Measurements from ENCODE around the gene LRFN2.

DNA sequence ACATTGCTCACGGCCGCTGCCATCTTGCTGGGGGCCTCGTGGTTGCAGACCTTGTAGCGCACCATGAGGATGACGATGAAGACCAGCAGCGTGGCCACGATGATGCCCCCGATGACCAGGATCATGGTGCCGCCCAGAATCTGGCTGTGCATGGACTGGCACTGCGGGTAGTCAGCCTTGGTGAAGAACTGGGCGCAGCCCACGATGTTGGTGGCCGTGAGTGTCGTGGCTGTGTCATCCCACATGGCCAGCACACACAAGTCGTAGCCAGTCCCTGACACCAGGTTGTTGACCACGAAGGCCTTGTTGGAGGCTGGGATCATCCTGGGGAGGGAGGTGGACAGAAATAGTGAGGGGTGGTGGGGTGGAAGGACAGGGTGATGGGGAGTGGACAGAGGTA is 194.6 kb downstream of the LRFN2 start:
- TF ChIP-seq POLR2A (IDR thresholded peaks at IDR 0.05), result no peak
- TF ChIP-seq, protein P1, sequence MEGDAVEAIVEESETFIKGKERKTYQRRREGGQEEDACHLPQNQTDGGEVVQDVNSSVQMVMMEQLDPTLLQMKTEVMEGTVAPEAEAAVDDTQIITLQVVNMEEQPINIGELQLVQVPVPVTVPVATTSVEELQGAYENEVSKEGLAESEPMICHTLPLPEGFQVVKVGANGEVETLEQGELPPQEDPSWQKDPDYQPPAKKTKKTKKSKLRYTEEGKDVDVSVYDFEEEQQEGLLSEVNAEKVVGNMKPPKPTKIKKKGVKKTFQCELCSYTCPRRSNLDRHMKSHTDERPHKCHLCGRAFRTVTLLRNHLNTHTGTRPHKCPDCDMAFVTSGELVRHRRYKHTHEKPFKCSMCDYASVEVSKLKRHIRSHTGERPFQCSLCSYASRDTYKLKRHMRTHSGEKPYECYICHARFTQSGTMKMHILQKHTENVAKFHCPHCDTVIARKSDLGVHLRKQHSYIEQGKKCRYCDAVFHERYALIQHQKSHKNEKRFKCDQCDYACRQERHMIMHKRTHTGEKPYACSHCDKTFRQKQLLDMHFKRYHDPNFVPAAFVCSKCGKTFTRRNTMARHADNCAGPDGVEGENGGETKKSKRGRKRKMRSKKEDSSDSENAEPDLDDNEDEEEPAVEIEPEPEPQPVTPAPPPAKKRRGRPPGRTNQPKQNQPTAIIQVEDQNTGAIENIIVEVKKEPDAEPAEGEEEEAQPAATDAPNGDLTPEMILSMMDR (IDR thresholded peaks at IDR 0.05), result no peak
